Measurements from ENCODE around the gene CREBBP.

The CREBBP gene

GRCh38 chr16:3857189-3858043, 23.1 kb downstream of the CREBBP start:
- DNase-seq (ENCODE audit: low read depth): no peak
- no peak for TF ChIP-seq CTCF (IDR thresholded peaks at IDR 0.05; ENCODE audit: control insufficient read depth, insufficient read depth, low read depth, low read length, missing control alignments)
- no peak overlapping the region for H3K4me3 ChIP-seq (ENCODE audit: control insufficient read depth, low read depth, low read length)

GRCh38 chr16:3856367-3857141, 24.0 kb downstream of the CREBBP start:
- no peak for DNase-seq (ENCODE audit: low read depth)

GRCh38 chr16:3854750-3855541, 25.6 kb downstream of the CREBBP start:
- TF ChIP-seq CTCF (IDR thresholded peaks at IDR 0.05; ENCODE audit: control insufficient read depth, insufficient read depth, low read depth, low read length, missing control alignments): no peak

More at GRCh38 chr16:3856367-3857141, 24.0 kb downstream of the CREBBP start:
- H3K4me3 ChIP-seq (ENCODE audit: control insufficient read depth, low read depth, low read length): no peak overlapping the region
- no peak for TF ChIP-seq CTCF (IDR thresholded peaks at IDR 0.05; ENCODE audit: control insufficient read depth, insufficient read depth, low read depth, low read length, missing control alignments)

GRCh38 chr16:3850544-3850899, 30.0 kb downstream of the CREBBP start:
- DNase-seq (ENCODE audit: low read depth): no peak
- no peak overlapping the region for H3K4me3 ChIP-seq (ENCODE audit: control insufficient read depth, low read depth, low read length)
- no peak for TF ChIP-seq CTCF (IDR thresholded peaks at IDR 0.05; ENCODE audit: control insufficient read depth, insufficient read depth, low read depth, low read length, missing control alignments)

More at GRCh38 chr16:3854750-3855541, 25.6 kb downstream of the CREBBP start:
- no peak overlapping the region for H3K4me3 ChIP-seq (ENCODE audit: control insufficient read depth, low read depth, low read length)
- DNase-seq (ENCODE audit: low read depth): no peak

- no peak overlapping the region for H3K4me3 ChIP-seq (ENCODE audit: control insufficient read depth, low read depth, low read length)
- no peak for DNase-seq (ENCODE audit: low read depth)
- no peak for TF ChIP-seq CTCF (IDR thresholded peaks at IDR 0.05; ENCODE audit: control insufficient read depth, insufficient read depth, low read depth, low read length, missing control alignments)
Observed at GRCh38 chr16:3849751-3850543, 30.6 kb downstream of the CREBBP start.
